IMR-90 (cell line): ENCODE results near the gene P4HA2.

ENCODE experiments used
- BHLHE40 ChIP-seq: fragments of 150-350 bp; IDR thresholded peaks from 2 replicates; pipeline ENCODE4 v1.6.1; 2016; ENCODE audit warnings: mild to moderate bottlenecking, low read depth, low read length
- CEBPB ChIP-seq: IDR thresholded peaks from 2 replicates; pipeline ENCODE4 v1.6.1; 2012; ENCODE audit warnings: low read depth, low read length, improper control_type of control experiment
- CTCF ChIP-seq: conservative IDR thresholded peaks from 2 replicates; pipeline ENCODE4 v1.5.1; 2012; ENCODE audit warnings: mild to moderate bottlenecking, low read depth, low read length, improper control_type of control experiment
- ELK1 ChIP-seq: fragments of 150-350 bp; IDR thresholded peaks from 2 replicates; pipeline ENCODE4 v1.6.1; 2016; ENCODE audit warnings: low read depth, mild to moderate bottlenecking, low read length, moderate library complexity, borderline replicate concordance
- FOS ChIP-seq: fragments of 150-350 bp; IDR thresholded peaks from 2 replicates; pipeline ENCODE4 v1.6.1; 2016; ENCODE audit warnings: low read depth, low read length
- MAFK ChIP-seq: IDR thresholded peaks from 2 replicates; pipeline ENCODE4 v1.6.1; 2012; ENCODE audit warnings: low read depth, low read length, improper control_type of control experiment
- MAZ ChIP-seq: IDR thresholded peaks from 2 replicates; pipeline ENCODE4 v1.6.1; 2012; ENCODE audit warnings: low read depth, mild to moderate bottlenecking, low read length, improper control_type of control experiment, moderate library complexity, borderline replicate concordance
- MXI1 ChIP-seq: IDR thresholded peaks from 2 replicates; pipeline ENCODE4 v1.6.1; 2012; ENCODE audit warnings: low read depth, mild to moderate bottlenecking, low read length, moderate library complexity, borderline replicate concordance
- POLR2A ChIP-seq: IDR thresholded peaks from 2 replicates; pipeline ENCODE4 v1.6.1; 2012; ENCODE audit warnings: mild to moderate bottlenecking, low read depth, low read length
- RAD21 ChIP-seq: IDR thresholded peaks from 2 replicates; pipeline ENCODE4 v1.6.1; 2012; ENCODE audit warnings: low read length, improper control_type of control experiment
- RCOR1 ChIP-seq: IDR thresholded peaks from 2 replicates; pipeline ENCODE4 v1.6.1; 2012; ENCODE audit warnings: mild to moderate bottlenecking, low read length, improper control_type of control experiment; ENCODE audit not compliant: insufficient replicate concordance
- RFX5 ChIP-seq: IDR thresholded peaks from 2 replicates; pipeline ENCODE4 v1.8.0; 2012; ENCODE audit warnings: low read depth, mild to moderate bottlenecking, low read length, moderate library complexity
- SMC3 ChIP-seq: fragments of 150-350 bp; IDR thresholded peaks from 2 replicates; pipeline ENCODE4 v1.6.1; 2016; ENCODE audit warnings: low read depth, mild to moderate bottlenecking, antibody characterized with exemption, low read length, moderate library complexity
- USF2 ChIP-seq: fragments of 150-350 bp; IDR thresholded peaks from 2 replicates; pipeline ENCODE4 v1.6.1; 2017; ENCODE audit warnings: mild to moderate bottlenecking, antibody characterized with exemption, low read length, low read depth

GRCh38 chr5:132245593-132245992 is 17.9 kb upstream of the P4HA2 start:
- no peak for TF ChIP-seq CTCF
- TF ChIP-seq CEBPB: no peak
- TF ChIP-seq POLR2A: no peak
- no peak for TF ChIP-seq SMC3
- TF ChIP-seq MXI1: no peak
- no peak for TF ChIP-seq MAFK
- TF ChIP-seq FOS: no peak
- TF ChIP-seq USF2: no peak
- no peak for TF ChIP-seq RFX5
- TF ChIP-seq MAZ: no peak
- TF ChIP-seq BHLHE40: no peak
- no peak for TF ChIP-seq RAD21
- TF ChIP-seq RCOR1: no peak
- TF ChIP-seq ELK1: no peak
